HG02763 (cell line): Measurements from ENCODE around the gene PLEKHH3.

ENCODE experiments used
- ATAC-seq: cut with Tn5 transposase; IDR thresholded peaks from one replicate; pipeline ENCODE4 v1.9.1; 2021; ENCODE audit warnings: mild to moderate bottlenecking, moderate library complexity; ENCODE audit not compliant: unreplicated experiment

Gene PLEKHH3

GRCh38 chr17:42687707-42688320 is 11.0 kb upstream of the PLEKHH3 start:
- no peak for ATAC-seq

GRCh38 chr17:42686520-42687128 is 9.8 kb upstream of the PLEKHH3 start:
- no peak for ATAC-seq

- no peak for ATAC-seq
Observed at GRCh38 chr17:42685831-42686230, 9.0 kb upstream of the PLEKHH3 start.

GRCh38 chr17:42684929-42685556 is 8.2 kb upstream of the PLEKHH3 start:
- no peak for ATAC-seq

GRCh38 chr17:42683407-42684034 is 6.7 kb upstream of the PLEKHH3 start:
- ATAC-seq, result no peak

GRCh38 chr17:42682722-42683403 is 6.1 kb upstream of the PLEKHH3 start:
- no peak for ATAC-seq

- no peak for ATAC-seq
Observed at GRCh38 chr17:42681976-42682721, 5.4 kb upstream of the PLEKHH3 start, which contains the start of gene CNTNAP1. TSS of gene CNTNAP1 (plus strand) at chr17:42682531. CDS start at chr17:42682830, 299 bp downstream.

- ATAC-seq, result no peak
Observed at GRCh38 chr17:42680331-42680808, 3.6 kb upstream of the PLEKHH3 start.

- no peak for ATAC-seq
Observed at GRCh38 chr17:42679492-42680330, 2.9 kb upstream of the PLEKHH3 start.

GRCh38 chr17:42678951-42679491 is 2.2 kb upstream of the PLEKHH3 start:
- no peak for ATAC-seq

GRCh38 chr17:42677921-42678781 is 1.4 kb upstream of the PLEKHH3 start:
- peak; percentile 26 for ATAC-seq

- peak; percentile 59 for ATAC-seq
Observed at GRCh38 chr17:42677012-42677857, 441 bp upstream of the PLEKHH3 start.

- ATAC-seq, result no peak
Observed at GRCh38 chr17:42675965-42676423, 800 bp downstream of the PLEKHH3 start.

- ATAC-seq, result no peak
Observed at GRCh38 chr17:42675348-42675964, 1.3 kb downstream of the PLEKHH3 start.

- ATAC-seq, result no peak
Observed at GRCh38 chr17:42674755-42675347, 1.9 kb downstream of the PLEKHH3 start.
